Endothelial cell (in vitro differentiated cells): ENCODE measurements around the gene ARHGAP32. TPM values are rescaled to one million over a fixed set of nuclear protein-coding genes. Genes with fewer than 3 reads are reported as not detected.

Source experiments
- DNase-seq: peaks from one replicate; pipeline ENCODE4 v3.0.0; 2021; ENCODE audit warnings: low spot score
- H3K27ac Mint-ChIP-seq: one replicate; pipeline ENCODE4 v1.8.0; 2021; ENCODE audit warnings: mixed read lengths, inconsistent platforms; ENCODE audit not compliant: unreplicated experiment
- H3K27me3 Mint-ChIP-seq: one replicate; pipeline ENCODE4 v1.8.0; 2021; ENCODE audit warnings: mild to moderate bottlenecking, moderate library complexity, mixed read lengths, inconsistent platforms; ENCODE audit not compliant: unreplicated experiment
- H3K36me3 Mint-ChIP-seq: one replicate; pipeline ENCODE4 v1.8.0; 2021; ENCODE audit warnings: mild to moderate bottlenecking, low read depth, mixed read lengths, inconsistent platforms; ENCODE audit not compliant: unreplicated experiment
- H3K4me1 Mint-ChIP-seq: one replicate; pipeline ENCODE4 v1.8.0; 2021; ENCODE audit warnings: mild to moderate bottlenecking, mixed read lengths, inconsistent platforms; ENCODE audit not compliant: unreplicated experiment
- H3K4me3 Mint-ChIP-seq: one replicate; pipeline ENCODE4 v1.8.0; 2021; ENCODE audit warnings: mild to moderate bottlenecking, mixed read lengths, inconsistent platforms; ENCODE audit not compliant: unreplicated experiment
- H3K9me3 Mint-ChIP-seq: one replicate; pipeline ENCODE4 v1.8.0; 2021; ENCODE audit warnings: mixed read lengths, inconsistent platforms; ENCODE audit not compliant: unreplicated experiment
- total RNA-seq: library from RNA; stranded (reverse); fragmentation: NEBNext Ultra II Directional; extraction: Animal tissue kit (Norgen Biotek cat#: 25700); gene quantifications from one replicate; pipeline ENCODE4 v1.2.1, GENCODE V29; 2021; ENCODE audit not compliant: unreplicated experiment
- TF ChIP-seq, protein P1 (sequence below): fragments of 200-600 bp; sonication (generic); IDR thresholded peaks from one replicate; pipeline ENCODE4 v1.5.0; 2021; ENCODE audit warnings: antibody characterized with exemption; ENCODE audit not compliant: unreplicated experiment

The ARHGAP32 gene
- total RNA-seq, 1 donor from 2014 or later: 14.5 TPM

DNA sequence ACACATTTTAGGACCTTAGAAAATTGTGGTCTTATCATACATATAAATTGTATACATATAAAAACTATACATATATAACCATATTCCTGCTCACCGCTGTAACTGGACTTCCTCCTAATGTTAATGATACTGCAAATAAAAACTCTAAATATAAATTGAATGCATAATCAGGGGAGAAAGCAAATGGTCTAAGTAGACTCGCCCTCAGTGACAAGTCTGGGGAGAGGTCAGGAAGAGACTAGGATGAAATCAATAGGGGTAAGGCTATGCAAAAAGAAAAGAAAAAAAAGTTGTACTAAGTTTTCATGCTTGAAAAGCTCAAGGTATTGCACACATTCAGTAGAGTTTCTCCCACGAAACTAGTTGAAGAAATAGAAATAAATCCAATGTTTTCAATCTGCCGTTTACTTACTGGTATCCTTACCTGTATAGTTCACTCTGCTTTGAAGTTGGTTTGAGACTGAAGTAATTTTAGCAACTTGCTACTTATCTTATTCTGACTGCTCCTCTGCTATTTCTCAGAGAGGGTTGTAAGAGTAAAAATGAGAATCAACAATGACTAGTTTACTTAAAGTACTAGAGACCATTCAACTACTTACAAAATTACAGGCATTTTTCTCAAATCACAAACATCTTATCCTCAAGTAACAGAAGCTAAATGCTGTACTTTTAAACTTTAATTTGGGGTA lies 12.2 kb upstream of the ARHGAP32 start:
- Mint-ChIP-seq H3K4me1 (no peaks in the 10 kb centered on the region), H3K9me3 (no peaks in the 10 kb centered on the region), H3K27me3 (peaks cover 1% of the 10 kb centered on the region), H3K36me3 (peaks cover 15% of the 10 kb centered on the region), H3K4me3 (no peak overlapping the region), H3K27ac (no peak overlapping the region)
- TF ChIP-seq, protein P1, sequence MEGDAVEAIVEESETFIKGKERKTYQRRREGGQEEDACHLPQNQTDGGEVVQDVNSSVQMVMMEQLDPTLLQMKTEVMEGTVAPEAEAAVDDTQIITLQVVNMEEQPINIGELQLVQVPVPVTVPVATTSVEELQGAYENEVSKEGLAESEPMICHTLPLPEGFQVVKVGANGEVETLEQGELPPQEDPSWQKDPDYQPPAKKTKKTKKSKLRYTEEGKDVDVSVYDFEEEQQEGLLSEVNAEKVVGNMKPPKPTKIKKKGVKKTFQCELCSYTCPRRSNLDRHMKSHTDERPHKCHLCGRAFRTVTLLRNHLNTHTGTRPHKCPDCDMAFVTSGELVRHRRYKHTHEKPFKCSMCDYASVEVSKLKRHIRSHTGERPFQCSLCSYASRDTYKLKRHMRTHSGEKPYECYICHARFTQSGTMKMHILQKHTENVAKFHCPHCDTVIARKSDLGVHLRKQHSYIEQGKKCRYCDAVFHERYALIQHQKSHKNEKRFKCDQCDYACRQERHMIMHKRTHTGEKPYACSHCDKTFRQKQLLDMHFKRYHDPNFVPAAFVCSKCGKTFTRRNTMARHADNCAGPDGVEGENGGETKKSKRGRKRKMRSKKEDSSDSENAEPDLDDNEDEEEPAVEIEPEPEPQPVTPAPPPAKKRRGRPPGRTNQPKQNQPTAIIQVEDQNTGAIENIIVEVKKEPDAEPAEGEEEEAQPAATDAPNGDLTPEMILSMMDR: no peak
- no peak for DNase-seq

DNA sequence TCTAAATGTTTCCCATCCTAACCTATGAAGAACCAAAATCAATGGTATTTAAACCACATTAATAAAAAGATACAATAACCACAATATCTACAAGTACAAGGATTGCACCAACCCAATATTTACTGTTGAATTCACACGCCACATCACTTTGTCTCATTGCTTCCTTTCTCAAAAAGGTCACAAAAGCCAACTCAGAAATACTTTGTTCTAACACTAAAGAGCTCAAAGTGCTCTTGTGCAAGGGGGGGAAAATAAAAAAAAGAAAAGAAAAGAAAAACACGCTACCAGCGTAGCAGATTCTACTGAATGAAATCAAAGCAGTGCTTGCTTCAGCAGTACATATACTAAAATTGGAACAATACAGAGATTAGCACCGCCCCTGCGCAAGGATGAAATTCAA lies 10.5 kb upstream of the ARHGAP32 start:
- Mint-ChIP-seq H3K27me3 (peaks cover 1% of the 10 kb centered on the region), H3K36me3 (peaks cover 23% of the 10 kb centered on the region), H3K4me3 (no peak overlapping the region), H3K4me1 (no peaks in the 10 kb centered on the region), H3K9me3 (no peaks in the 10 kb centered on the region), H3K27ac (no peak overlapping the region)
- no peak for DNase-seq
- TF ChIP-seq, protein P1: no peak

DNA sequence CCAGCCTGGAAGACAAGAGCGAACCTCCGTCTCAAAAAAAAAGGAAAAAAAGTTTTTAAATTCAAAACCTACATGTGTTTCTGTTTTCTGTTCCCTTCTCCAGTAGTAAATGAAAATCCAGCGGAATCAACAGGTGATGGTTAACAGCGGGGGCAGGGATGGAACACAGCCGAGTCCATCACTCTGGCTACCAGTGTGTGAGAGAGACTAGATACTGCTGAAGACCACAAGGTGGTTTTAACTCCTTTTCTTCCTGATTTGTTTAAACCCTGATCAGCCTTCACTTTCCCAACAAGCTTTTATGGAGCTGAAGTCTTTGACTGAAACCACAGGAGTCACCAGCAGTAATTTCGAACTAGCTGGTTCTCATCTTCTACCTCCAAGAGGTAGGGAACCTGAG lies 3.6 kb upstream of the ARHGAP32 start:
- no peaks in the 10 kb centered on the region for H3K9me3 Mint-ChIP-seq
- peaks cover 18% of the 10 kb centered on the region for H3K36me3 Mint-ChIP-seq
- H3K27ac Mint-ChIP-seq: no peak overlapping the region
- H3K27me3 Mint-ChIP-seq: no peaks in the 10 kb centered on the region
- no peak overlapping the region for H3K4me3 Mint-ChIP-seq
- H3K4me1 Mint-ChIP-seq: peaks cover 4% of the 10 kb centered on the region
- no peak for DNase-seq
- TF ChIP-seq, protein P1: no peak

DNA sequence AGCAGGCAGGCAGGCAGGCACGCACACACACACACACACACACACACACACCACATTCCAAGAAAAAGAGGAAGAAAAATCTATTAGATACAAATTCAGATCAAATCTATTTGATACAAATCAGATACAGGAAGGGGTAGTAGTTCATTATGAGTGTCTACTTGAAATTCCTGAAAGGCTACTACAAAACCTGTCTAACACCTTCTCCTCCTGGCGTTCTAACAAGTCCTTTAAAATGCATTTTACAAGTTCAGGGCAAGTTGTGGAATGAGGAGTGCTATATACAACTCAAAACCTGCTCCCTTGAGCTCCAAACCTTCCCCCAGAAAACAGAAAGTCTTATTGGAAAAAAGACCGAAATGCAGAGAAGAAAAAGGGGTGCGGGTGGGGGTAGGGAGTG lies 476 bp downstream of the ARHGAP32 start:
- H3K4me1 Mint-ChIP-seq: peaks cover 4% of the 10 kb centered on the region
- TF ChIP-seq, protein P1: no peak
- no peaks in the 10 kb centered on the region for H3K27me3 Mint-ChIP-seq
- no peak overlapping the region for H3K4me3 Mint-ChIP-seq
- no peak for DNase-seq
- no peaks in the 10 kb centered on the region for H3K9me3 Mint-ChIP-seq
- H3K36me3 Mint-ChIP-seq: no peaks in the 10 kb centered on the region
- no peak overlapping the region for H3K27ac Mint-ChIP-seq

DNA sequence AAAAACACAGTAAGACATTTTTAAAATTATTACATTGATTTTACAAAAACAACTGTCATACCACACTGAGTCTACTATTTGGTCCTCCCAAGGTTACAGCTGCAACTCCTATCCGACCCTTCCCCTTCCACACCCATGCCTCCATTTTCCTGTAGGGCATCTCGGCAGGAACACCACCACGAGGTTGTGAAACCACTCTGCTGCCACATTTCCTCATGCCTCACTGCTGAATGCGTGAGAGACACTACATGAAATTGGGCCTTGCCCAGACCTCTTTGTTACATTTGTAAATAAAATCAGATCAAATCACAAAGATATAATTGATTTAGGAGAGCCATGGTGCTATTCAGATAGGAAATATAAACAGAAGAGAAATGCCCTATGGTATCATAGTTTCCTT lies 2.0 kb downstream of the ARHGAP32 start:
- no peaks in the 10 kb centered on the region for H3K9me3 Mint-ChIP-seq
- H3K4me1 Mint-ChIP-seq: peaks cover 4% of the 10 kb centered on the region
- no peaks in the 10 kb centered on the region for H3K27me3 Mint-ChIP-seq
- H3K4me3 Mint-ChIP-seq: no peak overlapping the region
- H3K36me3 Mint-ChIP-seq: no peaks in the 10 kb centered on the region
- TF ChIP-seq, protein P1: no peak
- H3K27ac Mint-ChIP-seq: no peak overlapping the region
- no peak for DNase-seq
